SH-SY5Y (cell line): Measurements from ENCODE around the gene ANKRD34A.

Experiments used
- GATA2 ChIP-seq: IDR thresholded peaks from 2 replicates; pipeline ENCODE4 v1.6.1; 2011; ENCODE audit warnings: mild to moderate bottlenecking, low read depth, low read length
- GATA3 ChIP-seq: IDR thresholded peaks from 2 replicates; pipeline ENCODE4 v1.6.1; 2011; ENCODE audit warnings: low read depth, mild to moderate bottlenecking, low read length, moderate library complexity

The ANKRD34A gene

GRCh38 chr1:145922266-145922665 is 42.1 kb downstream of the ANKRD34A start:
- no peak for TF ChIP-seq GATA3
- no peak for TF ChIP-seq GATA2

GRCh38 chr1:145918992-145919939 is 45.1 kb downstream of the ANKRD34A start:
- TF ChIP-seq GATA3 (no peak), GATA2 (no peak)

DNA sequence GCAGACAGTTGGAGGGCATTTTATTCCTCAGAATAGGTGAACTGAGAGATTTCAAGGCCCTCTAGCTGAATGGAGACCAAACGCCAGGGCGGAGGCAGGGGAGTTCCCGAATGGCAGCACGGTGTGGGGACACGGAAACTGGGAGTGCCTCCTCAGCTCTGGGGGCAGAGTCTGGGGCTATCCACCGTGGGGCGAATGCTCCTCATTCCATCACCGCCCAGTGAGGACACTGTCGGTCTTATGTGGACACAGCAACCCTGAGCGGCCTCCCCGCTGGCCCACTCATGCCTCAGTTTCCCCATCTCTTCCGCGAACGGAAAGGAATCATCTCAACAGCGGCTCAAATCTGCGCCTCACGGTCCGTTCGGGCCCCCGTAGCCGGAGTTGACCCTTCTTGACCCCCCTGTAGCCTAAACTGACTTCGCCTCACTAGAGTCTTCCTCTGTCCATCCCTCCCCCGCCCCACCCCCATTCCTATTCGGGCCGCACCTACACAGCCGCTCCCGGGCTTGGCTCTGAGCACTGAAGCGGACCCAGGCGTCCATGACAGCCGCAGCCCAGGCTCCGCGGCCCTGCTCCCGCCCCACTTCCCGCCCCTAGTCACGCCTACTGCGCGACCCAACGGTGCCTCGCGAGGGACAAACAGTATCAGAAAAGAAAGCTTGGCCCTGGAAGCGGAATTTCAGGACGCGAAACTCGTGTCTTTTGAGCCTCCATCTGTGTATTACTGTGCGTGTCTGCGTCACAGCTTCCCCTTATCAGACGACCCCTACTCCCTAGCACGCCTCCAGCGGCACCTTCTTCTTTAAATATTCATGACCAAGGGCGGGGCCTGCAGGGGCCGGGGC is 46.0 kb downstream of the ANKRD34A start, which contains the start of gene PEX11B:
Gene PEX11B, minus strand, starts transcription at position 574 of the 848 bp plus-strand sequence. Its CDS starts 29 bp downstream, at position 545.
- TF ChIP-seq GATA2 (no peak; the same call in 1 of the 2 replicates), GATA3 (no peak)

GRCh38 chr1:145917595-145917994 is 46.8 kb downstream of the ANKRD34A start:
- no peak for TF ChIP-seq GATA3
- no peak for TF ChIP-seq GATA2

DNA sequence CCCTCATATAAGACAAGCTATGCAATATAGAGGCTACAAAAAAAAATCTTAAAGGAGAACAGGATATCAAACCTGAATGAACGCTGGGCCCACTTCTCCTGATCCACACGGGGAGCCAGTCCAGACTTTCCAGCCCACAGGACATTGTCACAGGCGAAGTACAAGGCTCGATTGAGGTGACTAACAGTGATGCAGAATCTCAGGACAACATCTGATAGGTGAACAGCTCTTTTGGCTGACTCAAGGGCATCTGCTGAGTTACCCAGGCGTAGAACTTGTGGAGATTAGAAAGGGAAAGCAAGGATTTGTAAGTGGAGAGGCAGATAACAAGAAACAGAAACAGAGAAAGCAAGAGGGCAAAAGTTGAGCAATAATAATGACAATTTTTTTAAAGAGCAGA is 47.6 kb downstream of the ANKRD34A start:
- no peak for TF ChIP-seq GATA2
- no peak for TF ChIP-seq GATA3

DNA sequence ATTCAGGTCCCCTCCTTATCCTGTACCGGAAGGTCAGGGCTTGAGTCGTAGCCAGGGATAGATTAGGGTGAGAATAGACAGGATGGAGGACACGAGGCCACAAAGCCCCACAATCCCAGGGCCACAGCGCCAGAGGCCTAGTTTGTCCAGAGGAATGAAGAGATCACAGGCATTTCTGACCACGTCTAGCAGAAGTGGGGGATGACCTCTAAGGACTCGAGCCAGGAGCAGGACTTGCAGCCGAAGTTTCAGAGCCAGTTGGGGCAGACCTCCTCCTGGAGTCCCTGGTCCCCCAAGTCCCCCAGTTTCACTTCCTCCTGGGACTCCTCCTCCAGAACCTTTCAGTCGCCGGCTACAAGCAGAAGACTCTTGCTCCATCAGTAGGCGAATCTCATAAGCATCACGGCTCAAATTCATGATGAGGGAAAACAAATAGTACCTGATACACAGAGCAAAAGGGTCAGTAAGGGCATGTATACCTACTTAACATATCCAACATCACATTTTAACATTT is 52.2 kb downstream of the ANKRD34A start:
- TF ChIP-seq GATA2 (no peak), GATA3 (no peak)
